HepG2 (cell line): Measurements from ENCODE around the gene TRMT1. TPM values are rescaled to one million over a fixed set of nuclear protein-coding genes. Genes with fewer than 3 reads are reported as not detected.
A peak's percentile ranks its signal among the peaks of the same experiment; 100 is the strongest.

ENCODE experiments used
- ARHGAP35 ChIP-seq: sonication (generic); formaldehyde crosslinking; IDR thresholded peaks from 2 replicates; pipeline ENCODE4 v1.9.0; 2022; ENCODE audit warnings: mild to moderate bottlenecking, inconsistent platforms, moderate library complexity, missing genetic modification reagents, borderline replicate concordance
- CENPX ChIP-seq: sonication (generic); formaldehyde crosslinking; IDR thresholded peaks from 2 replicates; pipeline ENCODE4 v1.9.0; 2021; ENCODE audit warnings: mild to moderate bottlenecking, missing genetic modification reagents, moderate library complexity
- NCOA1 ChIP-seq: sonication (generic); formaldehyde crosslinking; IDR thresholded peaks from 2 replicates; pipeline ENCODE4 v1.9.0; 2021; ENCODE audit warnings: missing genetic modification reagents
- REPIN1 ChIP-seq: sonication (generic); formaldehyde crosslinking; IDR thresholded peaks from 2 replicates; pipeline ENCODE4 v1.8.0; 2022; ENCODE audit warnings: missing genetic modification reagents, low read depth, mild to moderate bottlenecking, borderline replicate concordance
- ZNF142 ChIP-seq: sonication (generic); formaldehyde crosslinking; IDR thresholded peaks from 2 replicates; pipeline ENCODE4 v1.4.0; 2020; ENCODE audit warnings: missing genetic modification reagents
- ZNF234 ChIP-seq: sonication (generic); formaldehyde crosslinking; conservative IDR thresholded peaks from 2 replicates; pipeline ENCODE4 v1.5.1; 2020; ENCODE audit warnings: mild to moderate bottlenecking, missing genetic modification reagents
- ZNF512 ChIP-seq: sonication (generic); formaldehyde crosslinking; IDR thresholded peaks from 2 replicates; pipeline ENCODE4 v1.4.0; 2020; ENCODE audit warnings: mild to moderate bottlenecking, missing genetic modification reagents
- ZNF597 ChIP-seq: sonication (generic); formaldehyde crosslinking; IDR thresholded peaks from 2 replicates; pipeline ENCODE4 v1.5.0; 2020; ENCODE audit warnings: missing genetic modification reagents
- ZNF607 ChIP-seq: sonication (generic); formaldehyde crosslinking; IDR thresholded peaks from 2 replicates; pipeline ENCODE4 v1.5.1; 2020; ENCODE audit warnings: missing genetic modification reagents, mild to moderate bottlenecking, borderline replicate concordance
- ZNF724P ChIP-seq: sonication (generic); formaldehyde crosslinking; IDR thresholded peaks from 2 replicates; pipeline ENCODE4 v1.8.0; 2022; ENCODE audit warnings: missing genetic modification reagents, borderline replicate concordance
- ZNF768 ChIP-seq: sonication (generic); formaldehyde crosslinking; IDR thresholded peaks from 2 replicates; pipeline ENCODE4 v1.4.0; 2020; ENCODE audit warnings: missing genetic modification reagents
- polyA plus RNA-seq, 8 experiments: library from polyadenylated mRNA; depleted of rRNA in 3 of 8; stranded (reverse) in 7 of 8; unstranded in 1 of 8; fragments of >200 nt; fragmentation: Illumina TruSeq in 4 of 8; extraction: Trizol in 4 of 8; gene quantifications; 2 replicates each; pipeline versions ENCODE4 v1.2.1 to v1.2.3, GENCODE V29; 2011 to 2016; ENCODE audit warnings: low read depth in 4 of 8, missing spikeins in 1 of 8, mixed read lengths in 1 of 8; ENCODE audit not compliant: insufficient read depth in 1 of 8
- total RNA-seq, 5 experiments: library from RNA; depleted of rRNA; stranded (reverse); fragments of >200 nt; fragmentation: Illumina TruSeq; extraction: Trizol; gene quantifications; 2 replicates each; pipeline ENCODE4 v1.2.3, GENCODE V29; 2016; ENCODE audit warnings: low read depth in 1 of 5
- TF ChIP-seq, protein P1 (sequence below): sonication (generic); formaldehyde crosslinking; IDR thresholded peaks from 2 replicates; pipeline ENCODE4 v1.5.0; 2020; ENCODE audit warnings: missing genetic modification reagents, mild to moderate bottlenecking, borderline replicate concordance
- TF ChIP-seq, protein P2 (sequence below): sonication (generic); formaldehyde crosslinking; IDR thresholded peaks from 2 replicates; pipeline ENCODE4 v1.5.0; 2020; ENCODE audit warnings: mild to moderate bottlenecking, low read depth, missing genetic modification reagents, borderline replicate concordance
- TF ChIP-seq, protein P3 (sequence below): IDR thresholded peaks from 2 replicates; pipeline ENCODE4 v1.6.1; 2016; ENCODE audit warnings: low read depth

TRMT1 gene
- total and polyA plus RNA-seq, 2 of the 13 experiments (the other 11 are each of a cell fraction or from before 2014, with no cell fraction given) = 35.5 to 44.1 TPM

DNA sequence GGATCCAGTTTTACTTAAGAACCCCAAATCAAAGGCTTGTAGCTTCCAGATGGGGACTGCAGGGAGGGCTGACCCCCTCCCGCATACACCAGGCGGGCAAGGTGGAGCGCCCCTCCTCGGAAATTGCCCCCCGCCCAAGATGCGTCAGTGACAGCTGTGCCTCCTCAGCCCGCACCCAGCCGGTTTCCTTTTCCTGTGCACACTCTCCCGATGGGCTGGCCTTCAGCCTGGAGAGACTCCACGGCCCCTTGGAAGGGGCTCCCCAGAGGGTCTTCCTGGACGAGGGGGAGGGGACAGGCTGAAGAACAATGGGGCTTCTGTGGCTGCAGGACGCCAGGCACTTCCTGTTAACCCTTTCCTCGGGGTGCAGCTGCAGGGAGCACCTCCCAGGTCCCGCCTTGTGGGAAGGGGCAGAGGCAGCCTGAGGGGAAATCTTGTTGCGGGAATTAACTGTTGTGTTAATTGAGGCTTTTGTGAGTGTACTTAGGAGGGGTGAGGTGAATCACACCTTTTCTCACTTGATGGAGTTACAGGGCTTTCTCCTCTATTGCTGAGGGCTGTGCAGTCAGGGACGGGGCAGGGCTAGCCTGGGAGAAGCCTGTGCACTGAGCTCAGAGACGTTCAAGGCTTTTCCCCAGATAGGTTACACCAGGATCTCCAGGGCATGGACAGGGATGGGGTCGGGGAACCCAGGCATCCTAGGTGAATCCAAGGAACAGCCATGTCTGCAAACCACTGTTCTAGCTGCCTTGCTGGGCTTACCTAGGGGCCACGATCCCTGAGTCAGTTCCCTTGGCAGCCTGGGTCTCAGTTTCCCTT lies 48.0 kb upstream of the TRMT1 start (continued):
- TF ChIP-seq ZNF142 (CRISPR knock-in tag) = peak; percentile 37; the same call in 1 of the 2 replicates
- no peak; the same call in 1 of the 2 replicates for TF ChIP-seq ARHGAP35
- TF ChIP-seq ZNF768 (CRISPR knock-in tag) = 0 out of 2 replicates have a peak, but pooled peaks have one; percentile 31
- peak; percentile 17; the same call in 1 of the 2 replicates for TF ChIP-seq REPIN1 (CRISPR knock-in tag)
- TF ChIP-seq, protein P1, sequence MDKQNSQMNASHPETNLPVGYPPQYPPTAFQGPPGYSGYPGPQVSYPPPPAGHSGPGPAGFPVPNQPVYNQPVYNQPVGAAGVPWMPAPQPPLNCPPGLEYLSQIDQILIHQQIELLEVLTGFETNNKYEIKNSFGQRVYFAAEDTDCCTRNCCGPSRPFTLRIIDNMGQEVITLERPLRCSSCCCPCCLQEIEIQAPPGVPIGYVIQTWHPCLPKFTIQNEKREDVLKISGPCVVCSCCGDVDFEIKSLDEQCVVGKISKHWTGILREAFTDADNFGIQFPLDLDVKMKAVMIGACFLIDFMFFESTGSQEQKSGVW (CRISPR knock-in tag) = no peak
- no peak for TF ChIP-seq CENPX (CRISPR knock-in tag)
- no peak for TF ChIP-seq ZNF597 (CRISPR knock-in tag)
- TF ChIP-seq ZNF512 (CRISPR knock-in tag) = no peak
- TF ChIP-seq ZNF234 (CRISPR knock-in tag) = no peak
- TF ChIP-seq, protein P2, sequence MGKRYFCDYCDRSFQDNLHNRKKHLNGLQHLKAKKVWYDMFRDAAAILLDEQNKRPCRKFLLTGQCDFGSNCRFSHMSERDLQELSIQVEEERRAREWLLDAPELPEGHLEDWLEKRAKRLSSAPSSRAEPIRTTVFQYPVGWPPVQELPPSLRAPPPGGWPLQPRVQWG (CRISPR knock-in tag) = no peak
- TF ChIP-seq, protein P3, sequence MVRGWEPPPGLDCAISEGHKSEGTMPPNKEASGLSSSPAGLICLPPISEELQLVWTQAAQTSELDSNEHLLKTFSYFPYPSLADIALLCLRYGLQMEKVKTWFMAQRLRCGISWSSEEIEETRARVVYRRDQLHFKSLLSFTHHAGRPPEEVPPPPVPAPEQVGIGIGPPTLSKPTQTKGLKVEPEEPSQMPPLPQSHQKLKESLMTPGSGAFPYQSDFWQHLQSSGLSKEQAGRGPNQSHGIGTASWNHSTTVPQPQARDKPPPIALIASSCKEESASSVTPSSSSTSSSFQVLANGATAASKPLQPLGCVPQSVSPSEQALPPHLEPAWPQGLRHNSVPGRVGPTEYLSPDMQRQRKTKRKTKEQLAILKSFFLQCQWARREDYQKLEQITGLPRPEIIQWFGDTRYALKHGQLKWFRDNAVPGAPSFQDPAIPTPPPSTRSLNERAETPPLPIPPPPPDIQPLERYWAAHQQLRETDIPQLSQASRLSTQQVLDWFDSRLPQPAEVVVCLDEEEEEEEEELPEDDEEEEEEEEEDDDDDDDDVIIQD (CRISPR knock-in tag) = 0 out of 2 replicates have a peak, but pooled peaks have one; percentile 35
- TF ChIP-seq ZNF724P (CRISPR knock-in tag) = 0 out of 2 replicates have a peak, but pooled peaks have one; percentile 32
- TF ChIP-seq NCOA1 (CRISPR knock-in tag) = no peak
- peak; percentile 74; the same call in 1 of the 2 replicates for TF ChIP-seq ZNF607
